Gastroesophageal sphincter (tissue), 3 donors: ENCODE data around the gene MAPT.

Source experiments
- CTCF ChIP-seq, 4 experiments: fragments of 200-600 bp in 2 of 4; fragments of 450-650 bp in 2 of 4; sonication (generic) in 1 of 4; IDR thresholded peaks; one replicate each; pipeline ENCODE4 v1.5.1; 2017 to 2019; ENCODE audit warnings: antibody characterized with exemption in 4 of 4, mild to moderate bottlenecking in 2 of 4, moderate library complexity in 2 of 4
- EP300 ChIP-seq: sonication (generic); formaldehyde crosslinking; IDR thresholded peaks from one replicate; pipeline ENCODE4 v1.6.1; 2017; ENCODE audit warnings: antibody characterized with exemption, mild to moderate bottlenecking
- POLR2A ChIP-seq, 2 donors: fragments of 450-650 bp; IDR thresholded peaks; one replicate each; pipeline ENCODE4 v1.6.1; 2017; ENCODE audit warnings: antibody characterized with exemption in 2 of 2, mild to moderate bottlenecking in 2 of 2, moderate library complexity in 1 of 2

GRCh38 chr17:45973099-45973780, 78.9 kb downstream of the MAPT start:
- TF ChIP-seq EP300 (no peak), CTCF (IDR thresholded peaks at IDR 0.05) (no peak), POLR2A (IDR thresholded peaks at IDR 0.05) (no peak)
